CD14-positive monocyte (primary cell): ENCODE measurements around the gene MSRB3. TPM values are rescaled to one million over a fixed set of nuclear protein-coding genes. Genes with fewer than 3 reads are reported as not detected.

Experiments used
- DNase-seq, 3 donors: peaks; one replicate each; pipeline ENCODE4 v3.0.0-alpha.2; 2011 to 2022
- H2AFZ ChIP-seq: 2 replicates; pipeline ENCODE4 v1.6.0; 2012; ENCODE audit warnings: mild to moderate bottlenecking, low read depth, low read length, inconsistent platforms; ENCODE audit not compliant: insufficient read depth, poor library complexity, severe bottlenecking
- H3K27ac ChIP-seq, 2 donors: 1 replicate in 1 of 2; 2 replicates in 1 of 2; pipeline ENCODE4 v1.5.1; 2012 to 2013; ENCODE audit warnings: low read length in 2 of 2, control low read depth in 1 of 2, inconsistent platforms in 1 of 2, low read depth in 1 of 2, mild to moderate bottlenecking in 1 of 2
- H3K27me3 ChIP-seq, 2 donors: one replicate each; pipeline versions ENCODE4 v1.6.0 to v1.6.1; 2011 to 2013; ENCODE audit warnings: low read length in 2 of 2; ENCODE audit not compliant: control insufficient read depth in 2 of 2, insufficient read depth in 2 of 2
- H3K36me3 ChIP-seq, 2 donors: replicated peaks in 1 of 2; 1 replicate in 1 of 2; 2 replicates in 1 of 2; pipeline versions ENCODE4 v1.5.1 to v1.6.1; 2012 to 2013; ENCODE audit warnings: low read length in 2 of 2, control low read depth in 1 of 2, inconsistent platforms in 1 of 2, mild to moderate bottlenecking in 1 of 2; ENCODE audit not compliant: insufficient read depth in 2 of 2, control insufficient read depth in 1 of 2
- H3K4me1 ChIP-seq, 2 donors: 1 replicate in 1 of 2; 2 replicates in 1 of 2; pipeline versions ENCODE4 v1.5.1 to v1.6.1; 2012 to 2013; ENCODE audit warnings: low read length in 2 of 2, control low read depth in 1 of 2, inconsistent platforms in 1 of 2, mild to moderate bottlenecking in 1 of 2, moderate library complexity in 1 of 2; ENCODE audit not compliant: insufficient read depth in 2 of 2, control insufficient read depth in 1 of 2
- H3K4me2 ChIP-seq: replicated peaks from 2 replicates; pipeline ENCODE3; 2012; ENCODE audit warnings: low read length, moderate library complexity, mild to moderate bottlenecking; ENCODE audit not compliant: poor library complexity, severe bottlenecking; ENCODE audit errors: extremely low read depth
- H3K4me3 ChIP-seq, 3 experiments: fragments of 200-600 bp in 1 of 3; sonication (generic) in 1 of 3; replicated peaks in 1 of 3; 1 replicate in 2 of 3; 2 replicates in 1 of 3; pipeline ENCODE4 v1.5.1; 2011 to 2013; ENCODE audit warnings: low read length in 3 of 3, mild to moderate bottlenecking in 3 of 3, control low read depth in 2 of 3, low read depth in 2 of 3, inconsistent platforms in 1 of 3, moderate library complexity in 1 of 3
- H3K79me2 ChIP-seq: 2 replicates; pipeline ENCODE4 v1.6.0; 2012; ENCODE audit warnings: mild to moderate bottlenecking, control low read depth, inconsistent platforms, low read length, moderate library complexity; ENCODE audit not compliant: insufficient read depth
- H3K9ac ChIP-seq: 2 replicates; pipeline ENCODE4 v1.6.0; 2017; ENCODE audit warnings: low read length, mild to moderate bottlenecking; ENCODE audit not compliant: insufficient read depth, poor library complexity, severe bottlenecking
- H3K9me3 ChIP-seq, 2 donors: replicated peaks in 1 of 2; 1 replicate in 1 of 2; 2 replicates in 1 of 2; pipeline versions ENCODE4 v1.5.1 to v1.6.1; 2012 to 2013; ENCODE audit warnings: low read length in 2 of 2, control low read depth in 1 of 2; ENCODE audit not compliant: control insufficient read depth in 1 of 2, insufficient read depth in 1 of 2
- H4K20me1 ChIP-seq: 2 replicates; pipeline ENCODE4 v1.6.0; 2012; ENCODE audit warnings: mild to moderate bottlenecking, low read length, control low read depth, moderate library complexity; ENCODE audit not compliant: insufficient read depth
- H3K27ac Mint-ChIP-seq, 7 donors: one replicate each; pipeline ENCODE4 v1.8.0; 2020; ENCODE audit warnings: mild to moderate bottlenecking in 7 of 7, mixed read lengths in 7 of 7, moderate library complexity in 6 of 7, inconsistent platforms in 2 of 7
- H3K27me3 Mint-ChIP-seq, 3 donors: one replicate each; pipeline ENCODE4 v1.8.0; 2021 to 2022; ENCODE audit warnings: low read depth in 3 of 3, mild to moderate bottlenecking in 3 of 3, mixed read lengths in 3 of 3, moderate library complexity in 3 of 3, inconsistent platforms in 1 of 3
- H3K36me3 Mint-ChIP-seq, 2 donors: one replicate each; pipeline ENCODE4 v1.8.0; 2020; ENCODE audit warnings: mixed read lengths in 2 of 2, inconsistent platforms in 1 of 2, mild to moderate bottlenecking in 1 of 2
- H3K4me1 Mint-ChIP-seq: one replicate; pipeline ENCODE4 v1.8.0; 2020; ENCODE audit warnings: mild to moderate bottlenecking, mixed read lengths
- H3K4me3 Mint-ChIP-seq, 2 donors: one replicate each; pipeline ENCODE4 v1.8.0; 2020; ENCODE audit warnings: mild to moderate bottlenecking in 2 of 2, mixed read lengths in 2 of 2, moderate library complexity in 1 of 2
- H3K9me3 Mint-ChIP-seq, 7 donors: one replicate each; pipeline ENCODE4 v1.8.0; 2020 to 2022; ENCODE audit warnings: mixed read lengths in 7 of 7, mild to moderate bottlenecking in 6 of 7, moderate library complexity in 6 of 7, inconsistent platforms in 2 of 7
- whole genome bisulfite sequencing: methylation state at CpG from one replicate; pipeline ENCODE4 v1.1.5; 2013; ENCODE audit warnings: missing lambda C conversion rate; ENCODE audit not compliant: insufficient coverage; 5-methylcytosine and 5-hydroxymethylcytosine counted together
- intact Hi-C, 2 donors: fragments of 100-400 bp; cut with micrococcal nuclease; formaldehyde crosslinking; loops; one replicate each; pipeline versions ENCODE4 v1.15.0 to v1.15.1; 2023
- polyA plus RNA-seq, 3 donors: library from polyadenylated mRNA; depleted of rRNA in 1 of 3; unstranded in 2 of 3; stranded (reverse) in 1 of 3; fragments of 300-500 nt in 2 of 3; fragments of >200 nt in 1 of 3; fragmentation: Illumina TruSeq in 2 of 3; gene quantifications; 1 replicate in 2 of 3; 2 replicates in 1 of 3; pipeline ENCODE4 v1.2.3, GENCODE V29; 2012 to 2021
- TF ChIP-seq, protein P1 (sequence below): fragments of 200-600 bp; IDR thresholded peaks from one replicate; pipeline ENCODE4 v1.8.0; 2022; ENCODE audit warnings: antibody characterized with exemption, mild to moderate bottlenecking

Gene MSRB3
- polyA plus RNA-seq, 3 donors, result 0.25 to 1.1 (median 1.0) TPM

DNA sequence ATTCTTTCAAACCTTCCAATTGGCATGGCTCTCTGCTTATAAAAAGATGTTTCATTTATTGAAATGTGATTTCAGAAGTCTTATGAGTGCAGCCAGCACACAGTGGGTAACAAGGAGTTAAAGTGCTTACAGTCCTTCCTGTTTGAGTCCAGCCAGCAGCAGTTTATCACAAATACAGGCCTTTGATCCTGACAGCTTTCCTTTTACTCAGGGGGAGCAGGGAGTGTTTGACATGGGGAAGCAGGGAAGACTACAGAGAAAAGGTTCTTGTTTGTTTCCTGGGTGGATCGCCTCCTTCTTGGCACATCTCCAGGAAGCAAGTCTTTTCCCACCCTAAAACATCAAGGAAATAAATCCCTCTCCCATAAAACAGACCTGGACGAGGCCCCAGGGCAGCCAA is 216.1 kb downstream of the MSRB3 start:
- Histone ChIP-seq H2AFZ (no peak overlapping the region), H3K4me1 (no peaks in the 10 kb centered on the region), H3K4me2 (no peak overlapping the region)

DNA sequence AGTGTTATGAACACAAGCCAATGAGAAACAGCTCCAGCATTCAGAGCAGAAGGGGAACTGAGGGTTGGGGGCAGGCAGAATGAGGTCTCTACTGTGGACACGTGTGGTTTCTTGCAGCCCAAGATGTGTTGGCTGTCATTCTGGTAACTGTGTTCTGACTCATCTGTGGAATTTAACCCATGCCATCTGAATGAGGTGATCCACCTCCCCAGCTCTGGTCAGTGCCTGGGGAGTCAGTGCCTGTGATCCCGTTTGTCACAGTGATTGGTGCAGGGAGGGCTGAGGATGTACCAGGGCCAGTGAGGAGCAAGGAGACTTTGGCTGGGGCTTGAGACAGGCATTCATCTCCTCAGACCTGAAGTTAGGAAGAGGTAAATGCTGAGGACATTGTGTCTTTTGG is 216.8 kb downstream of the MSRB3 start:
- 0% methylated on average over 1 of the region's 2 CpGs for WGBS

More for the DNA sequence above, 216.1 kb downstream of the MSRB3 start:
- intact Hi-C loops, result no loop called here
- no peaks in the 10 kb centered on the region for H4K20me1 ChIP-seq
- H3K9ac ChIP-seq, result no peak overlapping the region
- no peak overlapping the region for H3K27ac Mint-ChIP-seq
- no peak overlapping the region for H3K4me3 ChIP-seq
- TF ChIP-seq, protein P1, sequence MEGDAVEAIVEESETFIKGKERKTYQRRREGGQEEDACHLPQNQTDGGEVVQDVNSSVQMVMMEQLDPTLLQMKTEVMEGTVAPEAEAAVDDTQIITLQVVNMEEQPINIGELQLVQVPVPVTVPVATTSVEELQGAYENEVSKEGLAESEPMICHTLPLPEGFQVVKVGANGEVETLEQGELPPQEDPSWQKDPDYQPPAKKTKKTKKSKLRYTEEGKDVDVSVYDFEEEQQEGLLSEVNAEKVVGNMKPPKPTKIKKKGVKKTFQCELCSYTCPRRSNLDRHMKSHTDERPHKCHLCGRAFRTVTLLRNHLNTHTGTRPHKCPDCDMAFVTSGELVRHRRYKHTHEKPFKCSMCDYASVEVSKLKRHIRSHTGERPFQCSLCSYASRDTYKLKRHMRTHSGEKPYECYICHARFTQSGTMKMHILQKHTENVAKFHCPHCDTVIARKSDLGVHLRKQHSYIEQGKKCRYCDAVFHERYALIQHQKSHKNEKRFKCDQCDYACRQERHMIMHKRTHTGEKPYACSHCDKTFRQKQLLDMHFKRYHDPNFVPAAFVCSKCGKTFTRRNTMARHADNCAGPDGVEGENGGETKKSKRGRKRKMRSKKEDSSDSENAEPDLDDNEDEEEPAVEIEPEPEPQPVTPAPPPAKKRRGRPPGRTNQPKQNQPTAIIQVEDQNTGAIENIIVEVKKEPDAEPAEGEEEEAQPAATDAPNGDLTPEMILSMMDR, result no peak
- no peaks in the 10 kb centered on the region for H3K36me3 ChIP-seq
- no peaks in the 10 kb centered on the region for H3K36me3 Mint-ChIP-seq
- no peak overlapping the region for H3K4me3 Mint-ChIP-seq
- no peaks in the 10 kb centered on the region for H3K27me3 ChIP-seq
- H3K4me1 Mint-ChIP-seq, result peaks cover 19% of the 10 kb centered on the region
- H3K27me3 Mint-ChIP-seq, result peaks cover 2 to 3% (median 2%) of the 10 kb centered on the region in 3 donors
- DNase-seq, result no peak
- H3K9me3 Mint-ChIP-seq, result peaks cover 0 to 4% (median 0%) of the 10 kb centered on the region in 7 donors
- H3K27ac ChIP-seq, result no peak overlapping the region
- WGBS, result no CpG with 5 or more reads among the region's 2 CpGs
- no peaks in the 10 kb centered on the region for H3K9me3 ChIP-seq
- H3K79me2 ChIP-seq, result no peaks in the 10 kb centered on the region

More for the DNA sequence above, 216.8 kb downstream of the MSRB3 start:
- Histone ChIP-seq H3K27ac (no peak overlapping the region), H3K36me3 (no peaks in the 10 kb centered on the region), H3K4me3 (no peak overlapping the region), H3K9me3 (no peaks in the 10 kb centered on the region), H3K79me2 (no peaks in the 10 kb centered on the region), H3K27me3 (no peaks in the 10 kb centered on the region), H3K4me2 (no peak overlapping the region), H3K9ac (no peak overlapping the region), H4K20me1 (no peaks in the 10 kb centered on the region), H2AFZ (no peak overlapping the region), H3K4me1 (no peaks in the 10 kb centered on the region)
- Mint-ChIP-seq H3K36me3 (no peaks in the 10 kb centered on the region), H3K27me3 (peaks cover 2 to 5% (median 4%) of the 10 kb centered on the region in 3 donors), H3K4me3 (no peak overlapping the region), H3K4me1 (peaks cover 19% of the 10 kb centered on the region), H3K9me3 (peaks cover 0 to 4% (median 0%) of the 10 kb centered on the region in 7 donors), H3K27ac (no peak overlapping the region)
- DNase-seq, result no peak
- intact Hi-C loops, result no loop called here
- TF ChIP-seq, protein P1, result no peak
